GM18508 (cell line): ENCODE results near the gene BEST1.

Experiments used
- ATAC-seq: cut with Tn5 transposase; IDR thresholded peaks from one replicate; pipeline ENCODE4 v1.9.1; 2021; ENCODE audit warnings: moderate number of reproducible peaks; ENCODE audit not compliant: insufficient read depth, unreplicated experiment

Gene BEST1

DNA sequence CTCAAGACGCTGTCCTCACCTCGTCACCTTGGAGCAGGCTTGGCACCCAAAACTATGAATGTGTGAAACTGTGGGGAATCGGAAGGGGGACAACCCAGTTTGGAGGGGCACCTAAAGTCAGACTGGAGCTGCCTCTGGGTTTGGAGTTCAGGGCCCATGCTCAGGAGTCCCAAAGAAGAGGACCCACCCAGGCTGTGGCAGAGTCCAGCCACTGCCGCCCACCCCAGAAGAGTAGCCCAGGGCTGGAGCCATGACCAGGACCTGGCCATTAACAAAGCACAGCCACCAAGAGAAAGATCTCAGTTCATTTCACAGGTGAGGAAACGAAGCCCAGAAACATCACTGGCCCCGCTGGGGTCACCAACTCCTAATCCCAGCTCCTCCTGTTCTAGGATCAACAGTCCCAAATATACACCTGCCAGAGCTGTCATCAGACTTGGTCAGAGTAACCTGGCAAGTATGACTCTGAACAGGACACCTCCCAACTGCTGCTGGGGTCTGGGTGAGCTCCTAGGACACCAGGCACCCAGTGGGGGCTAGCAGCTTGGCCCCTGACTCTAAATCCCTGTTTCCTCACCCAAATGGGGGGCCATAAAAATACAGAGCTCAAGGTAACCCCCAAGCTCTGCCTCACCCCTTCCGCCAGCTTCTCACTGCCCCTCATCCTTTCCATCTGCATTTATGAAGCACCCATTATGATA lies 35.5 kb upstream of the BEST1 start:
- no peak for ATAC-seq

GRCh38 chr11:61916737-61917333 lies 33.3 kb upstream of the BEST1 start:
- no peak for ATAC-seq

- ATAC-seq: no peak
Measured at GRCh38 chr11:61917334-61918109, 32.6 kb upstream of the BEST1 start, which contains the start of gene RAB3IL1. Gene RAB3IL1, minus strand, starts transcription at chr11:61917566. Its CDS starts 199 bp downstream, at chr11:61917367.

GRCh38 chr11:61918251-61918937 lies 31.8 kb upstream of the BEST1 start:
- ATAC-seq: no peak

DNA sequence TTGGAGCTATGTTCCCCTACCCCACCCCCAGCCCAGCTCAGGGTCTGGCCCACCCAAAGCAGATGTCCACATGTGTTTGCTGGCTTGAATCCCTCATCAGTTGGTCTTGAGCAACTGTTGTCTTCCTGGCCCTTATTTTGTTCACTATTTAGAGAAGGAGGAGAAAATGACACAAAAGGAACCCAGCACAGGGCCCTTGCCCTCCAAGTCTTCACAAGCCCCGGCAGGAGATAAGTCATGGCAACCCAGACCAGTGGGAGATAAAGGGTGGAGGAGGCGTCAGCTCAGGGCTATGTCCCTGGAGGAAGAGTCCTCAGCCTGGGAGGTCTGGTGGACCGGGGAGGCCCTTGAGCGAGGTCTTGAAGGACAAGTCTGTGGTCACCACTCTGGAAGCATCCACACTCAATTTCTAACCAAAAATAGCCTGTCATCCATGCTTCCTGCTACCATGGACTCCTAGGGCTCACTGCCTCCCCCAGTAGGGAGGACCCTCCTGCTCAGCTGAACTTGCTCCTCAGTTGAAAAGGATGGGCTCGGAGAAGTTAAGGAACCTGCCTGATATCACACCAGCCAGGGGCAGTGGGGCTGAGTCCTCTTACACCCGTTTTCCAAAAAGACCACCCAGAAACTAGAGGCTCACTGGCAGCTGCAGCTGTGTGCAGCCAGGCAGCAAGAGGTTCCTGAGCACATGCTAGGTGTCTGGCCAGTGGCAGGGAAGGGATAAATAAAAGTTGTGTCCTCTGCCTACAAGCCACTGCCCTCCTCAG lies 31.0 kb upstream of the BEST1 start:
- no peak for ATAC-seq

DNA sequence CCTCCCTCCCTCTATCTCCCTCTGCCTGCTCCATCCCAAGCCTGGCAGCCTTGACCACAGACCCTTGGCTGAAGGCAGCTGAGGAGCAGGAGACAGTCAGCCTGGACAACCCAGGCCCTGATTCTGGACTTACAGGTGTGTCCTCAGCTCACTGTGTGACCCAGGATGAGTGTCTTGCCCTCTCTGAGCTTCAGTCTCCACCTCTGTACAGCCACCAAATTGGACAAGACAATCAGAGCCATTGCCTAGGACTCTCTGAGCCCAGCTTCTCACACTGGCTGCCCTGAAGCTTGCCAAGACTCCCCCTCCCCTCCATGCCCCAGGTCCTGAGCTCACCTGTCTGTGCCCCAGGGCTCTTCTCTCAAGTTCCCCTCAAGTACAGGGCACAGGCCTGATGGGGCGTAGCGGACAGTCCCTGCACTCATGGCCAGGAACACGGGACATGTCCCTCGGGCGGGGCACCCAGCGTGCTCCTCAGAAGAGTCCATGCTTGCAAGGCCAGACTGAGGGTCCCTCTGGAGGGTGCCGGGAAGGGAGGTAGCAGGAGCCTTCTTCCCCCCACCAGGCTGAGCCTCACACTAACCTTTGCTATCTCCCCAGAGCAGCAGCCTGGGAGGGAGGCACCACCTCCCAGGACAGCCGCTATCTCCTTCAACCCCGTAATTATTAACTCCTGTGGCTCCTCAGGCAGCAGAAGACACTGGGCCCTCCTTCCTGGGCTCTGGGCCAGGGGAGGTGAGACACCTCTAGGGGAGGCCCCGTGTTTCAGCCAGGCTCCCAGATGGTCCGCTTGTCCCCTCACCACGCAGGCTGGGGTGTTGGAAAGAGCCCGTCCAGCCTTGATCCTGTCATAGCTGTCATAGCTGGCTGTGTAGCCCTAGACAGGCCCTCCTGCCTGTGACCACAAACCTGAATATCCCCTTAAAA lies 30.2 kb upstream of the BEST1 start:
- no peak for ATAC-seq

GRCh38 chr11:61921446-61921845 lies 28.7 kb upstream of the BEST1 start:
- no peak for ATAC-seq

DNA sequence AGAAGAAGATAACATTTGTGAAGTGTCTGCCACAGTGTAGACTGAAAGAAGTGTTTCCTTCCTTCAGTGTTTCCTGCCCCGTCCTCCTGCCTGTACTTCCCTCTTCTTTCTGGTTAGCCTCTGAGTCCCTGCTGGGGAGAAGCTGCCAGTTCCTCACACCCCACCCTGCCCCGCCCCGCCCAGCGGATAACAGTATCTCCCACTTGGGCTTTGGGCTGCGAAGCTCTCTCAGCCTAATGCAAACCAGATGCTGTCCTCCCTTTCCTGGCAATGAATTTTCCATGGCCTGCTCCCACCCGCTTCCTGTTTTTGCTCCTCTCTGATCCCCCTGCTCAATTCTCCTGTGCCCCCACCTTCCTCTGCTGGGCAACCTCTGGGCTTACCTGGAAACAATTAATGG lies 27.6 kb upstream of the BEST1 start:
- no peak for ATAC-seq

GRCh38 chr11:61923166-61924063 lies 26.7 kb upstream of the BEST1 start:
- ATAC-seq: no peak

DNA sequence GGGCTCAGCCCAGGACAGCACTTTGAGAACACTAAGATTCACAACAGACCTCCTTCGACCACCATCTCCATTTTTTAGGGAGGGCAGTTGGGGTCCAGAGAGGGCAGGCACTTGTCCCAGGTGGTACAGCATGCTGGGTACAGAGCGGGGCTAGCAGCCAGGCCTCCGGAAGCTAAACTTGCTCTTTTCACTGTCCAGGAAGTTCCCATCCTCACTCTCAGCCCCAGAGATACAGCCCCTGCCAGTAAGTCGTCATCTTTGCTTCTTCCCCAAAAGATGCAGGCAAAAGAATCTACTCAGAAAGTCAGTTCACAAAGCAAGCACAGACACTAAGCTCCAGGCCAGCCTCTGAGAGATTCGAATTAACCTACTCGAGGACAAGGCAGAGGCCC lies 26.1 kb upstream of the BEST1 start:
- ATAC-seq: no peak

GRCh38 chr11:61925736-61926135 lies 24.4 kb upstream of the BEST1 start:
- no peak for ATAC-seq

- ATAC-seq: no peak
Measured at GRCh38 chr11:61926235-61926634, 23.9 kb upstream of the BEST1 start.

- no peak for ATAC-seq
Measured at GRCh38 chr11:61927501-61927900, 22.6 kb upstream of the BEST1 start.

DNA sequence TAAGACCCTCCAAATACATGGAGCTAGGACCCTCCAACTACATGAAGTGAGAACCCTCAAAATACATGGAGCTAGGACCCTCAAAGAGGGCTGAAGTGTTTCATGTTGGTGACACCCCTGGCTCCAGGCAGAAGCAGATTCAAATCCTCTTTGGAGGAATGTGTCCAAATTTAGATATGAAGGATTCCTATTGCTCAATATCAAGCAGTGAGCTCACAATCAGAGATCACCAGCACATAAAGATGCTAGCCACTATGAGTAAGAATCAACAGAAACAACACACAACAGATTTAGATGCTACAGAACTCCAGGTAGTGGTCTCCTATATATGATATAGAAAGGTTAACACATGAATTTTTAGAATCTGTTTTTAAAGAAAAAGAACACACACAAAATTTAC lies 21.5 kb upstream of the BEST1 start:
- no peak for ATAC-seq

DNA sequence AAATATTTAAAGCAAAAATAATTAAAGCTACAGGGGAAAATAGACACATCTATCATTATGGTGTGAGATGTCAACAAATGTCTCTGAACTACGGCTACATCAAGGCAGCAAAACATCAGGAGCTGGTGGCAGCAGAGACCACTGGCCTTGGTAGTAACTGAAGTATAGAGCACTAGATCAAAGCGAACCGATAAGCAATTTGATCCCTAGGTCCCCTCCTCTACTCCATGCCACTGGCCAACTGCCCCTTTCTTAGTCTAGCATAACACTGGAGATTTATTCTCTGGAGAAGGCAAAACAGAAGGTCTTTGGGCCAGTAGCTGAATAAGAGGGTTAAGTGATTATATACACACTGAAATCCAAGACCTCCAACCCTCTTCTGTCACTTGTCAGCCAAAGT lies 19.2 kb upstream of the BEST1 start:
- no peak for ATAC-seq

GRCh38 chr11:61935861-61936260 lies 14.3 kb upstream of the BEST1 start:
- ATAC-seq: no peak

DNA sequence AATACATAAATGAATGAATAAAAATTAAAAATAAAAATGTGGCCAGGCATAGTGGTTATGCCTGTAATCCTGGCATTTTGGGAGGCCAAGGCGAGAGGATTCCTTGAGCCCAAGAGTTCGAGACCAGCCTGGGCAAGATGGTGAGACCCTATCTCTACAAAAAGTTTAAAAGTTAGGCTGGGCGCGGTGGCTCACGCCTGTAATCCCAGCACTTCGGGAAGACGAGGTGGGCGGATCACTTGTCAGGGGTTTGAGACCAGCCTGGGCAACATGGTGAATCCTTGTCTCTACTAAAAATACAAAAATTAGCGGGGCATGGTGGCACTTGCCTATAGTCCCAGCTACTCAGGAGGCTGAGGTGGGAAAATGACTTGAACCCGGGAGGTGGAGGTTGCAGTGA lies 9.7 kb upstream of the BEST1 start:
- no peak for ATAC-seq

DNA sequence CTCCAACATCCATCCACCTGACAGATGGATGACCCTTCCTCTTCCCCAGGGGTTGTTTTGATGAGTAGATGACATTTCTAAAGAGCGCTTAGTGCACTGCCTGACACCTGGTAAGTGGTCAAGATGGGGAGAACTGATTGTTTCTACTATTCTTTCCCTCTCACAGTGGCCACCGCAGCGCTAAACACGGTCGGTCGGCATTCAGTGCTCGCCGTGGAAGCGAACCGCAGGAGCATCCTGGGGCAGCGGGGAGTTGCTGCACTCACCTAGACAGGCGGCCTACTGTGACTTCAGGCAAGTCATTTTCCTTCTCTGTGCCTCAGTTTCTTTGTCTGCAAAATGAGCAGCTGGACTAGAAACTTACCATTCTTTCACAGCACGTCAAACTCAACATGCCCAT lies 5.0 kb upstream of the BEST1 start:
- ATAC-seq: no peak
